ENCODE data around the gene ANAPC15. TPM values are rescaled to one million over a fixed set of nuclear protein-coding genes. Genes with fewer than 3 reads are reported as not detected.
"Not testable (repeated sequence)": the region's sequence is repeated elsewhere in the genome, so short reads cannot be mapped to it uniquely, and the experiment has no call there.

Gene ANAPC15
- total RNA-seq, 2 donors from 2014 or later, result 26.4 to 30.0 TPM

DNA sequence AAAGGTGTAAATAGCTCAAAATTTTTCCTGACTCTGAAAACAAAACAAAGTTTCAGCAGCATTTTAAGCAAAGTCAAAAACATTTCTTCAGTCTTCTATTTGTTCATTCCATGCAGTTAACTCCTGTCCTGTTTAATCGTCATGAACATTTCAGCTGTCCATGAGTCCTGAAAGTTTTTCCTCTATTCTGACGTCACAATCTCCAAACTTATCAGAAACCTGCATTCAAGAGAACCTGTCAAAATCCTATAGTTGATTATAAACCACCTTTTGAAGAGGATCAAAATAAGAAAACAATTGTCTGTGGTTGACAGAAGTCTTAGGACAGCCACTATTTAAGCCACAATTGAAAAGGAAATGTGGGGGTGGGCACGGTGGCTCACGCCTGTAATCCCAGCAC, 38.4 kb upstream of the ANAPC15 start:
- no peaks in the 10 kb centered on the region for H3K4me1 ChIP-seq
- no peak overlapping the region for H3K27ac ChIP-seq

DNA sequence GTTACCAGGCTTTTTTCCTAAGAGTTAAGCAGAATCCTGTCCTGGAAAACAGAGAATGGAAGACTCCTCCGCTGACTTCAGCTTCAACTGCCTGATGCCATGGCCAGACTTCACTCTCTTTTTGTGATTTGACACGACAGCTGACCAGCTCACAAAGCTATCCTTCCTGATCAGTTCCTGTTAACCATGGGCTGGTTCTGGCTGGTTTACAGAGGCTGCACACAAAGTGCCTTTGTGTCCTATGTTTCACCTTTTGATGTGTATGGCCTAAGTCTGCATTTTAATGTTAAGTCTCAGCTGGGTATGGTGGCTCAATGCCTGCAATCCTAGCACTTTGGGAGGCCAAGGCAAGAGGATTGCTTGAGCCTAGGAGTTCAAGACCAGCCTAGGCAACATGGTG, 34.1 kb upstream of the ANAPC15 start:
- TF ChIP-seq, protein P1, sequence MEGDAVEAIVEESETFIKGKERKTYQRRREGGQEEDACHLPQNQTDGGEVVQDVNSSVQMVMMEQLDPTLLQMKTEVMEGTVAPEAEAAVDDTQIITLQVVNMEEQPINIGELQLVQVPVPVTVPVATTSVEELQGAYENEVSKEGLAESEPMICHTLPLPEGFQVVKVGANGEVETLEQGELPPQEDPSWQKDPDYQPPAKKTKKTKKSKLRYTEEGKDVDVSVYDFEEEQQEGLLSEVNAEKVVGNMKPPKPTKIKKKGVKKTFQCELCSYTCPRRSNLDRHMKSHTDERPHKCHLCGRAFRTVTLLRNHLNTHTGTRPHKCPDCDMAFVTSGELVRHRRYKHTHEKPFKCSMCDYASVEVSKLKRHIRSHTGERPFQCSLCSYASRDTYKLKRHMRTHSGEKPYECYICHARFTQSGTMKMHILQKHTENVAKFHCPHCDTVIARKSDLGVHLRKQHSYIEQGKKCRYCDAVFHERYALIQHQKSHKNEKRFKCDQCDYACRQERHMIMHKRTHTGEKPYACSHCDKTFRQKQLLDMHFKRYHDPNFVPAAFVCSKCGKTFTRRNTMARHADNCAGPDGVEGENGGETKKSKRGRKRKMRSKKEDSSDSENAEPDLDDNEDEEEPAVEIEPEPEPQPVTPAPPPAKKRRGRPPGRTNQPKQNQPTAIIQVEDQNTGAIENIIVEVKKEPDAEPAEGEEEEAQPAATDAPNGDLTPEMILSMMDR (IDR thresholded peaks at IDR 0.05), result no peak
- no peaks in the 10 kb centered on the region for H3K36me3 ChIP-seq
- H3K27ac ChIP-seq, result no peak overlapping the region
- H3K27me3 ChIP-seq, result no peaks in the 10 kb centered on the region
- no peak for DNase-seq (ENCODE audit: low spot score)
- H3K4me1 ChIP-seq, result no peaks in the 10 kb centered on the region
- H3K4me3 ChIP-seq, result no peak overlapping the region
- no peaks in the 10 kb centered on the region for H3K9me3 ChIP-seq

More for the DNA sequence above, 38.4 kb upstream of the ANAPC15 start:
- Histone ChIP-seq H3K27me3 (no peaks in the 10 kb centered on the region), H3K4me3 (no peak overlapping the region), H3K9me3 (no peaks in the 10 kb centered on the region), H3K36me3 (no peaks in the 10 kb centered on the region)
- TF ChIP-seq, protein P1 (IDR thresholded peaks at IDR 0.05), result no peak
- no peak for DNase-seq (ENCODE audit: low spot score)

DNA sequence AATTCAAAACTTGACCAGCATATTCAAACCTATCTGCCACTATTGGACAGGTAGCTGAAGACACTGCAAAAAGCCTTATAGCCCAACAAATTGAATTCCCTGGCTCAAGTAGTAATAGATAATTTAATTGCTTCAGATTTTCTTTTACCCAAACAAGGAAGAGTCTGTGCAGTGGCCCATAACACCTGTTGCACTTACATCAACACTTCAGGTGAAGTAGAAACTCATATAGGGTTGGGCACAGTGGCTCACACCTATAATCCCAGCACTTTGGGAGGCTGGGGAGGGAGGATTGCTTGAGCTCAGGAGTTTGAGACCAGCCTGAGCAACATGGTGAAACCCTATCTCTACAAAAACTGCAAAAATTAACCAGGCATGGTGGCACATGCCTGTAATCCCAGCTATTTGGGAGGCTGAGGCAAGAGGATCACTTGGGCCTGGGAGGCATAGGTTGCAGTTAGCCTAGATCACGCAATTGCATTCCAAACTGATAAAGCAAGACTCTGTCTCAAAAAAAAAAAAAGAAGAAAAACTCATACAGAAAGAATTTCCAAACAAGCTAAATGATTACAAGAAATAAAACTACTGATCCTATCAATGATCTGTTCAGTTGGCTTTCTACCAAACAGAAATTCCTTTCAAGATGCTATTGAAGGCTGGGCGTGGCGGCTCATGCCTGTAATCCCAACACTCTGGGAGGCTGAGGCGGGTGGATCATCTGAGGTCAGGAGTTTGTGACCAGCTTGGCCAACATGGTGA, 32.5 kb upstream of the ANAPC15 start:
- Histone ChIP-seq H3K27me3 (no peaks in the 10 kb centered on the region), H3K36me3 (no peaks in the 10 kb centered on the region), H3K4me3 (no peak overlapping the region), H3K9me3 (no peaks in the 10 kb centered on the region), H3K4me1 (no peaks in the 10 kb centered on the region), H3K27ac (no peak overlapping the region)
- DNase-seq (ENCODE audit: low spot score), result no peak
- TF ChIP-seq, protein P1 (IDR thresholded peaks at IDR 0.05), result no peak

DNA sequence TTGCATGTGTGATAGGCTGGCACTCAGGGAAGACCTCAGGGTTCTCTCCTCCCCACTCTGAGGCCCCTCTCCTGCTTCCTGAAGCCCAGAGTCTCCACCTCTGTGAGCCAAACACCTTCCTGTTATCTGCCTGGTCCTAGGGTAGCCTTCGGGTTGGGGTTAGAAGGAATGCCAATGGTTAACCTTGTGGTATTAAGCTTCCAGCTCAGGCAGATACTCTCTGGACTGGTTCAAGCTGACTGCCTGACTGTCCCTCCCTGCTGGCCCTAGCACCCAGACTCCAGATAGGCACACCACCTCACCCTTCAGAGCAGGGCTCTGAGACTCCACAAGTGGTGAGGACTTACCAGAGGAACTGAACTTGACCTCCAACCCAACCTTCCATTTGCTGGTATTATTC, 30.0 kb upstream of the ANAPC15 start:
- not testable (repeated sequence) for DNase-seq (ENCODE audit: low spot score); H3K27me3 ChIP-seq; H3K4me3 ChIP-seq; H3K27ac ChIP-seq; H3K9me3 ChIP-seq; H3K36me3 ChIP-seq; H3K4me1 ChIP-seq

DNA sequence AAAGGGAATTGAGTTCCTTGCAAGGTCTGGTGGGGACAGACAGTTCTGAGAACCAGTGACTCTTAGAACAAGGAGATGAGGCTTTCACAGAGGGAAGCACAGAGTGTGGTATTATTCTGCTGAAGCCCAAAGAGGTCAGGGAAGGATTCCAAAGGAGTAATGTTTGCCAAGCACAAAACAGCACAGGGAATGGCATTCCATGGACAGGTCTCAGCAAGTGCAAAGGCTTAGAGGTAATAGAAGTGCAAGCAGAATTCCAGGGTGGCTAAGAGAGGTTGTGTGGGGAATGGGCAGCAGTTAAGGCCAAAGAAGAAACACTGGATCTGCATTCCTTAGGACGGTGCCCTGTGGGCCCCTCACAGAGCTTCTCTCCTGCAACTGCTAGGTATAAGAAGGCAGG, 29.6 kb upstream of the ANAPC15 start:
- H3K4me3 ChIP-seq; H3K9me3 ChIP-seq; DNase-seq (ENCODE audit: low spot score); H3K4me1 ChIP-seq; H3K36me3 ChIP-seq; H3K27me3 ChIP-seq; H3K27ac ChIP-seq: not testable (repeated sequence)

DNA sequence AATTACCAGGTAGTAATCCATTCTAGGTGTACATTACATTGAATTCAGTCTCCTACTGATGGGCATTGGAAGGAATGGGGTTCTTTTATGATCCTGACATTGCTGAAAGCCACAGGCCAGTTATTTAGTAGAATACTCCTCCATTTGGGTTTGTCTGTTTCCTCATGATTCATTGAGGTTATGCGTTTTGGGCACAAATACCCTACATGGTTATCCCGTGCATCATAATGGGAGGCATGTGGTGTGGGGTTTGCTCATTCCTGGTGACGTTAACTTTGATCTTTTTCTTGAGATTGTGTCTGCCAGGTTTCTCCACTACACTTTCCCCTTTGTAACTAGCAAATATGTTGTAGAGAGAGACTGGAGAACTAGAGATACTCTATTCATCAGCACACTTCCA, 28.6 kb upstream of the ANAPC15 start:
- Histone ChIP-seq H3K36me3 (no peaks in the 10 kb centered on the region), H3K27ac (no peak overlapping the region), H3K27me3 (no peaks in the 10 kb centered on the region), H3K9me3 (no peaks in the 10 kb centered on the region), H3K4me1 (no peaks in the 10 kb centered on the region), H3K4me3 (no peak overlapping the region)
- no peak for DNase-seq (ENCODE audit: low spot score)
- TF ChIP-seq, protein P1 (IDR thresholded peaks at IDR 0.05), result no peak

DNA sequence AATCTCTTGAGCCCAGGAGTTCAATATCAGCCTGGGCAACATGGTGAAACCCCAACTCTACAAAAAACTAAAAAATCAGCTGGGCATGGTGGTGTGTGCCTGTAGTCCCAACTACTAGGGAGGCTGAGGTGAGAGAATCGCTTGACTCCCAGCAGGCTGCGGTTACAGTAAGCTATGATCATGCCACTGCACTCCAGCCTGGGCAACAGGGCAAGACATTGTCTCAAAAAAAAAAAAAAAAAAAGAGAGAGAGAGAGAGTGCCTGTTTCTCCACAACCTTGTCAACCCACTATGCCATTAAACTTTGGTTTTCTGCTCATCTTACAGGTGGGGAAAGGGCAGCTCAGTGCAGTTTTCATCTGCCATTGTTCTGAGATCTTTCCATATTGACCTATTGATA, 28.2 kb upstream of the ANAPC15 start:
- no peaks in the 10 kb centered on the region for H3K36me3 ChIP-seq
- H3K27ac ChIP-seq, result no peak overlapping the region
- no peaks in the 10 kb centered on the region for H3K4me1 ChIP-seq
- no peaks in the 10 kb centered on the region for H3K9me3 ChIP-seq
- TF ChIP-seq, protein P1 (IDR thresholded peaks at IDR 0.05), result no peak
- no peak for DNase-seq (ENCODE audit: low spot score)
- H3K4me3 ChIP-seq, result no peak overlapping the region
- no peaks in the 10 kb centered on the region for H3K27me3 ChIP-seq
